GM21825 (cell line): ENCODE measurements around the gene NEK2.

ENCODE experiments used
- ATAC-seq: cut with Tn5 transposase; IDR thresholded peaks from one replicate; pipeline ENCODE4 v1.9.1; 2021; ENCODE audit warnings: mild to moderate bottlenecking, moderate library complexity; ENCODE audit not compliant: unreplicated experiment

Gene NEK2

GRCh38 chr1:211612786-211613107 is 62.7 kb downstream of the NEK2 start:
- no peak for ATAC-seq
